Omental fat pad (tissue), 4 donors: ENCODE measurements around the gene ACBD6. TPM values are rescaled to one million over a fixed set of nuclear protein-coding genes. Genes with fewer than 3 reads are reported as not detected.

Experiments
- ATAC-seq: fragments of 150-250 bp; one replicate; pipeline ENCODE4 v1.9.1; 2016; ENCODE audit warnings: mild to moderate bottlenecking, moderate library complexity; ENCODE audit not compliant: low FRiP score
- DNase-seq: peaks from one replicate; pipeline ENCODE4 v3.0.0-alpha.2; 2019; ENCODE audit warnings: low spot score
- CTCF ChIP-seq, 3 donors: fragments of 450-650 bp; IDR thresholded peaks; one replicate each; pipeline ENCODE4 v1.5.1; 2016 to 2017; ENCODE audit warnings: antibody characterized with exemption in 3 of 3, mild to moderate bottlenecking in 3 of 3, moderate library complexity in 2 of 3
- total RNA-seq, 4 donors: library from RNA; depleted of rRNA; stranded (reverse); fragments of >200 nt; gene quantifications; one replicate each; pipeline ENCODE4 v1.1.0, GENCODE V29; 2016

The ACBD6 gene
- total RNA-seq, 4 donors from 2014 or later = 30.0 to 46.2 (median 38.9) TPM

GRCh38 chr1:180363246-180363995 is 139.0 kb downstream of the ACBD6 start:
- DNase-seq (no peak), ATAC-seq (no peak)
- no peak for TF ChIP-seq CTCF (IDR thresholded peaks at IDR 0.05)

GRCh38 chr1:180360333-180361075 is 141.9 kb downstream of the ACBD6 start:
- DNase-seq (no peak), ATAC-seq (no peak)

GRCh38 chr1:180358649-180359048 is 143.7 kb downstream of the ACBD6 start:
- TF ChIP-seq CTCF (IDR thresholded peaks at IDR 0.05) = no peak
- ATAC-seq = no peak
- DNase-seq = no peak

More at GRCh38 chr1:180360333-180361075, 141.9 kb downstream of the ACBD6 start:
- no peak for TF ChIP-seq CTCF (IDR thresholded peaks at IDR 0.05)

- ATAC-seq (no peak), DNase-seq (no peak)
- no peak for TF ChIP-seq CTCF (IDR thresholded peaks at IDR 0.05)
Observed at GRCh38 chr1:180353945-180354344, 148.4 kb downstream of the ACBD6 start.

GRCh38 chr1:180352588-180352987 is 149.8 kb downstream of the ACBD6 start:
- no peak for DNase-seq
- no peak for ATAC-seq
- TF ChIP-seq CTCF (IDR thresholded peaks at IDR 0.05) = no peak

- DNase-seq = no peak
- TF ChIP-seq CTCF (IDR thresholded peaks at IDR 0.05) = no peak
- ATAC-seq = no peak
Observed at GRCh38 chr1:180352021-180352420, 150.4 kb downstream of the ACBD6 start.
